HL-60 (cell line): ENCODE measurements around the gene TNNT1.

Experiments
- CTCF ChIP-seq: IDR thresholded peaks from one replicate; pipeline ENCODE4 v1.5.1; 2011; ENCODE audit warnings: low read length, control low read depth, inconsistent platforms; ENCODE audit not compliant: insufficient read depth
- GABPA ChIP-seq: IDR thresholded peaks from 2 replicates; pipeline ENCODE4 v1.6.1; 2012; ENCODE audit warnings: low read depth
- POLR2AphosphoS5 ChIP-seq: IDR thresholded peaks from 2 replicates; pipeline ENCODE4 v1.6.1; 2012; ENCODE audit warnings: low read depth

DNA sequence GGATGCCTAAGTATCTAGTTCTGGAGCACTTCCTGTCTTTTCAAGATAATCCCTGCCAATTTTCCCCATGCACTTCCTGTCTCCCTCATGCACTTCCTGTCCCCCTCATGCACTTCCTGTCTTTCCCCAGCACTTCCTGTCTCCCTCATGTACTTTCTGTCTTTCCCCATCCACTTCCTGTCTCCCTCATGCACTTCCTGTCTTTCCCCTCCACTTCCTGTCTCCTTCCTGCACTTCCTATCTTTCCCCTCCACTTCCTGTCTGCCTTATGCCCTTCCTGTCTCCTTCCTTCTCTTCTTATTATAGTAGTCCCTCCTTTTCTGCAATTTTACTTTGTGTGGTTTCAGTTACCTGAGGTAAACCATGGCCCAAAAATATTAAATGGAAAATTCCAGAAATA lies 3.0 kb upstream of the TNNT1 start:
- TF ChIP-seq CTCF, result no peak
- no peak for TF ChIP-seq POLR2AphosphoS5
- TF ChIP-seq GABPA, result peak; percentile 38; the same call in 1 of the 2 replicates
